H1 (cell line): ENCODE measurements around the gene GZF1. TPM values are rescaled to one million over a fixed set of nuclear protein-coding genes. Genes with fewer than 3 reads are reported as not detected.

Experiments
- CTCF ChIA-PET: fragments of 300-600 bp; sonication (Branson Sonifier 250); formaldehyde crosslinking; loops from one replicate; lab custom pipeline; 2021; ENCODE audit not compliant: partially characterized antibody; lab: Charles Lee
- POLR2A ChIA-PET: fragments of 300-600 bp; sonication (Branson Sonifier 250); formaldehyde crosslinking; loops from one replicate; lab custom pipeline; 2021; ENCODE audit warnings: inconsistent platforms; ENCODE audit not compliant: partially characterized antibody; lab: Charles Lee
- DNase-seq, 2 experiments: peaks; one replicate each; pipeline versions ENCODE4 v3.0.0 to v3.0.0-alpha.2; 2010 to 2022; ENCODE audit warnings: low spot score in 2 of 2, low read depth in 1 of 2, mixed read lengths in 1 of 2
- FAIRE-seq: peaks from 2 replicates; lab custom pipeline; 2011; peaks lifted over from hg19 to GRCh38; lab: Jason Lieb, UNC
- H2AFZ ChIP-seq: 2 replicates; pipeline ENCODE4 v1.8.1; 2012; ENCODE audit warnings: low read length, inconsistent platforms
- H2AK5ac ChIP-seq: 2 replicates; pipeline ENCODE4 v1.6.1; 2013; ENCODE audit warnings: low read depth, low read length
- H2BK120ac ChIP-seq: replicated peaks from 2 replicates; pipeline ENCODE3; 2013; ENCODE audit warnings: low read depth, low read length, inconsistent platforms
- H2BK12ac ChIP-seq: 2 replicates; pipeline ENCODE4 v1.6.1; 2013; ENCODE audit warnings: low read depth, low read length
- H2BK15ac ChIP-seq: 2 replicates; pipeline ENCODE4 v1.6.1; 2013; ENCODE audit warnings: low read length
- H2BK20ac ChIP-seq: 2 replicates; pipeline ENCODE4 v1.6.1; 2013; ENCODE audit warnings: low read length
- H2BK5ac ChIP-seq: 2 replicates; pipeline ENCODE4 v1.6.1; 2013; ENCODE audit warnings: low read depth, low read length
- H3K14ac ChIP-seq: 2 replicates; pipeline ENCODE4 v1.6.1; 2013; ENCODE audit warnings: inconsistent platforms; ENCODE audit not compliant: insufficient read length
- H3K18ac ChIP-seq: 2 replicates; pipeline ENCODE4 v1.6.1; 2013; ENCODE audit warnings: low read length; ENCODE audit errors: extremely low read depth
- H3K23ac ChIP-seq: 2 replicates; pipeline ENCODE4 v1.6.1; 2013; ENCODE audit warnings: inconsistent platforms; ENCODE audit not compliant: insufficient read length
- H3K23me2 ChIP-seq: 2 replicates; pipeline ENCODE4 v1.6.1; 2013; ENCODE audit warnings: low read depth, low read length
- H3K27ac ChIP-seq: 2 replicates; pipeline ENCODE4 v1.6.1; 2011; ENCODE audit warnings: low read depth, low read length, inconsistent platforms
- H3K27me3 ChIP-seq, 4 experiments: replicated peaks in 1 of 4; 1 replicate in 1 of 4; 2 replicates in 3 of 4; pipeline versions ENCODE4 v1.6.1 to v1.8.1; 2011 to 2013; ENCODE audit warnings: low read length in 3 of 4, mild to moderate bottlenecking in 3 of 4, inconsistent platforms in 2 of 4, mixed read lengths in 2 of 4, moderate library complexity in 1 of 4; ENCODE audit not compliant: control insufficient read depth in 3 of 4, insufficient read depth in 3 of 4; ENCODE audit errors: extremely low read depth in 1 of 4
- H3K36me3 ChIP-seq, 4 experiments: 2 replicates each; pipeline versions ENCODE4 v1.6.1 to v1.8.1; 2011 to 2013; ENCODE audit warnings: mild to moderate bottlenecking in 4 of 4, low read length in 3 of 4, moderate library complexity in 2 of 4, control low read depth in 1 of 4, inconsistent platforms in 1 of 4; ENCODE audit not compliant: insufficient read depth in 4 of 4, control insufficient read depth in 2 of 4
- H3K4ac ChIP-seq: replicated peaks from 2 replicates; pipeline ENCODE3; 2013; ENCODE audit warnings: low read length, low read depth, mixed read lengths, inconsistent platforms; ENCODE audit not compliant: insufficient read length
- H3K4me1 ChIP-seq, 4 experiments: replicated peaks in 1 of 4; 1 replicate in 1 of 4; 2 replicates in 3 of 4; pipeline versions ENCODE4 v1.6.1 to v1.8.1; 2011 to 2013; ENCODE audit warnings: low read length in 3 of 4, inconsistent platforms in 2 of 4, mixed read lengths in 1 of 4; ENCODE audit not compliant: insufficient read depth in 4 of 4, control insufficient read depth in 3 of 4
- H3K4me2 ChIP-seq, 2 experiments: 2 replicates each; pipeline versions ENCODE4 v1.6.1 to v1.8.1; 2011 to 2013; ENCODE audit warnings: low read depth in 2 of 2, low read length in 2 of 2, control low read depth in 1 of 2, inconsistent platforms in 1 of 2, mild to moderate bottlenecking in 1 of 2; ENCODE audit not compliant: insufficient read depth in 1 of 2
- H3K4me3 ChIP-seq, 4 experiments: fragments of 200-600, 300-600 bp in 1 of 4; sonication (generic), shearing (Covaris generic), sonication (Bioruptor Twin) in 1 of 4; 2 replicates each; pipeline versions ENCODE4 v1.5.1 to v1.8.1; 2011 to 2016; ENCODE audit warnings: low read length in 4 of 4, low read depth in 3 of 4, control low read depth in 2 of 4, inconsistent platforms in 2 of 4, mild to moderate bottlenecking in 2 of 4, mixed read lengths in 1 of 4, moderate library complexity in 1 of 4; ENCODE audit not compliant: insufficient read depth in 2 of 4; ENCODE audit errors: extremely low read depth in 1 of 4
- H3K56ac ChIP-seq: replicated peaks from 2 replicates; pipeline ENCODE3; 2013; ENCODE audit warnings: low read depth, mild to moderate bottlenecking, mixed read lengths, low read length, inconsistent platforms; ENCODE audit not compliant: insufficient read length
- H3K79me1 ChIP-seq: 2 replicates; pipeline ENCODE4 v1.6.1; 2013; ENCODE audit warnings: low read depth, low read length, control low read depth
- H3K79me2 ChIP-seq, 2 experiments: 2 replicates each; pipeline versions ENCODE4 v1.6.1 to v1.8.1; 2012 to 2013; ENCODE audit warnings: low read length in 2 of 2, mild to moderate bottlenecking in 2 of 2, inconsistent platforms in 1 of 2; ENCODE audit not compliant: insufficient read depth in 2 of 2, control insufficient read depth in 1 of 2
- H3K9ac ChIP-seq, 4 experiments: replicated peaks in 1 of 4; 1 replicate in 1 of 4; 2 replicates in 3 of 4; pipeline versions ENCODE4 v1.6.1 to v1.8.1; 2011 to 2013; ENCODE audit warnings: low read depth in 3 of 4, low read length in 3 of 4, control low read depth in 2 of 4, mild to moderate bottlenecking in 2 of 4, moderate library complexity in 2 of 4, inconsistent platforms in 1 of 4; ENCODE audit errors: extremely low read depth in 1 of 4
- H3K9me3 ChIP-seq, 2 experiments: 2 replicates each; pipeline versions ENCODE4 v1.6.1 to v1.8.1; 2012 to 2013; ENCODE audit warnings: mild to moderate bottlenecking in 2 of 2, moderate library complexity in 2 of 2, control low read depth in 1 of 2, inconsistent platforms in 1 of 2, low read depth in 1 of 2, low read length in 1 of 2, mixed read lengths in 1 of 2; ENCODE audit not compliant: insufficient read depth in 2 of 2
- H4K20me1 ChIP-seq, 2 experiments: replicated peaks in 1 of 2; 2 replicates each; pipeline versions ENCODE3 to v1.8.1; 2011 to 2013; ENCODE audit warnings: inconsistent platforms in 2 of 2, low read length in 2 of 2, mild to moderate bottlenecking in 1 of 2; ENCODE audit not compliant: insufficient read depth in 2 of 2, control insufficient read depth in 1 of 2
- H4K5ac ChIP-seq: 2 replicates; pipeline ENCODE4 v1.6.1; 2013; ENCODE audit warnings: low read length, low read depth, mixed read lengths, inconsistent platforms; ENCODE audit not compliant: insufficient read length
- H4K8ac ChIP-seq: 2 replicates; pipeline ENCODE4 v1.8.0; 2013; ENCODE audit warnings: mild to moderate bottlenecking, moderate library complexity, low read length, inconsistent platforms; ENCODE audit not compliant: insufficient read depth; ENCODE audit errors: extremely low read depth
- H4K91ac ChIP-seq: replicated peaks from 2 replicates; pipeline ENCODE3; 2013; ENCODE audit warnings: low read length, mixed read lengths, inconsistent platforms; ENCODE audit not compliant: insufficient read length
- ASH2L ChIP-seq: fragments of 200-600, 300-600 bp; sonication (generic); IDR thresholded peaks from one replicate; pipeline ENCODE4 v1.7.1; 2017; ENCODE audit warnings: low read length
- BACH1 ChIP-seq: IDR thresholded peaks from 2 replicates; pipeline ENCODE4 v1.6.1; 2012; ENCODE audit warnings: low read length, improper control_type of control experiment
- EZH2 ChIP-seq: fragments of 200-600 bp; sonication (generic); IDR thresholded peaks from 2 replicates; pipeline ENCODE4 v1.7.1; 2012; ENCODE audit warnings: low read depth, mild to moderate bottlenecking, moderate library complexity, low read length, inconsistent platforms; ENCODE audit not compliant: severe bottlenecking
- GABPA ChIP-seq: IDR thresholded peaks from 2 replicates; pipeline ENCODE4 v1.6.1; 2011; ENCODE audit warnings: mild to moderate bottlenecking, low read length, moderate library complexity, borderline replicate concordance; ENCODE audit not compliant: insufficient read depth
- POLR2A ChIP-seq, 2 experiments: IDR thresholded peaks; 1 replicate in 1 of 2; 2 replicates in 1 of 2; pipeline ENCODE4 v1.6.1; 2011; ENCODE audit warnings: low read depth in 2 of 2, low read length in 2 of 2, mild to moderate bottlenecking in 2 of 2; ENCODE audit errors: control extremely low read depth in 1 of 2
- RAD21 ChIP-seq, 2 experiments: IDR thresholded peaks in 1 of 2; conservative IDR thresholded peaks in 1 of 2; 2 replicates each; pipeline ENCODE4 v1.6.1; 2011; ENCODE audit warnings: low read depth in 2 of 2, low read length in 2 of 2, improper control_type of control experiment in 1 of 2, inconsistent platforms in 1 of 2, mild to moderate bottlenecking in 1 of 2, moderate library complexity in 1 of 2
- RXRA ChIP-seq: IDR thresholded peaks from 2 replicates; pipeline ENCODE4 v1.6.1; 2011; ENCODE audit warnings: low read depth, mild to moderate bottlenecking, low read length, moderate library complexity; ENCODE audit not compliant: insufficient read depth
- SP4 ChIP-seq: IDR thresholded peaks from 2 replicates; pipeline ENCODE4 v1.6.1; 2012; ENCODE audit warnings: low read length, inconsistent platforms
- SRF ChIP-seq: IDR thresholded peaks from 2 replicates; pipeline ENCODE4 v1.6.1; 2011; ENCODE audit warnings: mild to moderate bottlenecking, low read depth, low read length, moderate library complexity
- SUZ12 ChIP-seq: fragments of 200-600 bp; sonication (generic); IDR thresholded peaks from 2 replicates; pipeline ENCODE4 v1.6.1; 2012; ENCODE audit warnings: mild to moderate bottlenecking, inconsistent platforms, low read length, moderate library complexity, mixed read lengths
- WGBS, 2 experiments: shearing (Covaris generic) in 1 of 2; methylation state at CpG; one replicate each; pipeline versions ENCODE4 v1.1.6 to v1.1.7; 2013 to 2015; ENCODE audit warnings: low lambda C conversion rate in 2 of 2, mixed read lengths in 2 of 2, inconsistent platforms in 1 of 2, low coverage in 1 of 2, missing lambda C conversion rate in 1 of 2; ENCODE audit not compliant: insufficient replicate concordance in 2 of 2, insufficient coverage in 1 of 2, insufficient read length in 1 of 2; ENCODE audit errors: extremely low coverage in 1 of 2, missing lambda C conversion rate in 1 of 2; 5-methylcytosine and 5-hydroxymethylcytosine counted together
- polyA plus RNA-seq, 7 experiments: library from polyadenylated mRNA; depleted of rRNA in 3 of 7; stranded (reverse) in 5 of 7; unstranded in 2 of 7; fragments of >200 nt in 5 of 7; fragments of 200-250 nt in 2 of 7; gene quantifications; 1 replicate in 5 of 7; 2 replicates in 1 of 7; 4 replicates in 1 of 7; pipeline versions ENCODE4 v1.2.1 to v1.2.3, GENCODE V29; 2011 to 2013; ENCODE audit warnings: missing spikeins in 2 of 7, mixed read lengths in 2 of 7
- total RNA-seq: library from RNA; stranded (reverse); fragmentation: NEBNext Ultra II Directional; extraction: Animal tissue kit (Norgen Biotek cat#: 25700); gene quantifications from 2 replicates; pipeline ENCODE4 v1.2.1, GENCODE V29; 2021
- TF ChIP-seq, protein P1 (sequence below): IDR thresholded peaks from 2 replicates; pipeline ENCODE4 v1.6.1; 2012; ENCODE audit warnings: low read length, inconsistent platforms

The GZF1 gene
- total and polyA plus RNA-seq, 2 of the 8 experiments (the other 6 are each of a cell fraction or from before 2014, with no cell fraction given): 8.2 to 11.9 TPM

DNA sequence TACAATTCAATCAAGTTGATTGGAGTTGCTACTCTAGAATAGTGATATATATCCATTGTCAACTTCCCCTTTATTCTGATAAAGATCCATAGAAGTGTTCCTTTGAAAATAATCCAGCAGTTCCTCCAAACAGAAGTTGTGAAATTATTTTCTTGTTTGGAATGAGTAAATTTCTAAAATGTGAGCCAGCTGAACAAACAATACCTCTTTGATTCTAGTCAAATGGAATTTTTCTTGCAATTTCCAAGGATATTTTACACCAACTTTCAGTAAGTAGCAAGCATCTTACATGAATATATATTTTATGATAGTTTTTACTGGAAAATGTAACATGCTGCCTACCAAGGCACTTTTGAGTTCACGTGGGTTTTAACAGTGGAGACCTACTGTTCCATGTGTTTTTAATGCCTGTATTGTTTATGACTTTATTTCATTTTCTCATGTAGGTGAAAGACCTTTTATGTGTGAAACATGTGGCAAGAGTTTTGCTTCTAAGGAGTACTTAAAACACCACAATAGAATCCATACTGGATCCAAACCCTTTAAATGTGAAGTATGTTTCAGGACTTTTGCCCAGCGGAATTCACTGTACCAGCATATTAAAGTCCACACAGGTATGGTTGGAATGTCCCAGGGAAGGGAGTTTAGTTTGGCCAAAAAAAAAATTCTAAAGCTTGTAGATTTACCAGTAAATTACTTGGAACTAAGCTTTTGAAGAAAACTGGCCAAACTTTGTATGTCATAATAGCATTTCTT is 6.5 kb downstream of the GZF1 start:
- Histone ChIP-seq H3K36me3 (peaks cover 12 to 54% (median 37%) of the 10 kb centered on the region in 4 experiments), H2BK5ac (no peak overlapping the region), H2BK12ac (no peak overlapping the region), H3K79me1 (peaks cover 5% of the 10 kb centered on the region), H3K9me3 (no peaks in the 10 kb centered on the region), H3K23ac (no peak overlapping the region), H3K4me1 (no peaks in the 10 kb centered on the region), H2AK5ac (no peak overlapping the region), H3K9ac (no peak overlapping the region), H2BK15ac (no peak overlapping the region), H2BK120ac (no peak overlapping the region), H3K27me3 (no peaks in the 10 kb centered on the region), H3K27ac (no peak overlapping the region), H3K79me2 (peaks cover 0 to 44% of the 10 kb centered on the region in 2 experiments; a peak in 3 of 4 replicates), H3K4ac (no peak overlapping the region), H3K4me3 (no peak overlapping the region), H4K20me1 (peaks cover 7 to 15% of the 10 kb centered on the region in 2 experiments), H3K4me2 (no peak overlapping the region), H4K5ac (no peak overlapping the region), H4K8ac (no peak overlapping the region), H2AFZ (no peak overlapping the region), H2BK20ac (no peak overlapping the region), H4K91ac (no peak overlapping the region), H3K14ac (no peak overlapping the region), H3K18ac (no peak overlapping the region), H3K23me2 (no peaks in the 10 kb centered on the region), H3K56ac (no peak overlapping the region)
- POLR2A ChIA-PET: no interaction called here
- CTCF ChIA-PET: interaction anchor here (1.0 to 1.1 kb wide), 2 partner anchors 11 to 291 kb away, joined by 3 to 4 read pairs; no protein-coding TSS in a partner anchor
- DNase-seq: no peak
- no peak for FAIRE-seq
- 92% methylated on average over 2 of the region's 2 CpGs; no CpG with 5 or more reads in 1 of the 2 experiments for WGBS, 2 experiments
- TF ChIP-seq, protein P1, sequence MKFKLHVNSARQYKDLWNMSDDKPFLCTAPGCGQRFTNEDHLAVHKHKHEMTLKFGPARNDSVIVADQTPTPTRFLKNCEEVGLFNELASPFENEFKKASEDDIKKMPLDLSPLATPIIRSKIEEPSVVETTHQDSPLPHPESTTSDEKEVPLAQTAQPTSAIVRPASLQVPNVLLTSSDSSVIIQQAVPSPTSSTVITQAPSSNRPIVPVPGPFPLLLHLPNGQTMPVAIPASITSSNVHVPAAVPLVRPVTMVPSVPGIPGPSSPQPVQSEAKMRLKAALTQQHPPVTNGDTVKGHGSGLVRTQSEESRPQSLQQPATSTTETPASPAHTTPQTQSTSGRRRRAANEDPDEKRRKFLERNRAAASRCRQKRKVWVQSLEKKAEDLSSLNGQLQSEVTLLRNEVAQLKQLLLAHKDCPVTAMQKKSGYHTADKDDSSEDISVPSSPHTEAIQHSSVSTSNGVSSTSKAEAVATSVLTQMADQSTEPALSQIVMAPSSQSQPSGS: no peak
- TF ChIP-seq BACH1 (no peak), GABPA (no peak), SP4 (no peak), RXRA (no peak), POLR2A (IDR thresholded peaks at IDR 0.05; ENCODE audit: control extremely low read depth in 1 of 2, low read depth in 2 of 2, low read length in 2 of 2) (no peak), ASH2L (no peak), SUZ12 (no peak), RAD21 (IDR thresholded peaks at IDR 0.05 in 1 of 2, conservative IDR thresholded peaks at IDR 0.05 in 1 of 2; ENCODE audit: low read depth in 2 of 2, low read length in 2 of 2) (no peak), SRF (no peak), EZH2 (no peak)
